Liver (tissue), 9 donors: ENCODE data around the gene MT3. TPM values are rescaled to one million over a fixed set of nuclear protein-coding genes. Genes with fewer than 3 reads are reported as not detected.

ENCODE experiments used
- DNase-seq: peaks from one replicate; pipeline ENCODE4 v3.0.0-alpha.2; 2017; ENCODE audit warnings: low spot score
- H3K27ac ChIP-seq, 2 donors: one replicate each; pipeline ENCODE4 v1.7.0; 2013; ENCODE audit warnings: inconsistent platforms in 2 of 2, low read length in 2 of 2, control low read depth in 1 of 2, low read depth in 1 of 2, mild to moderate bottlenecking in 1 of 2
- H3K27me3 ChIP-seq, 4 donors: one replicate each; pipeline versions ENCODE4 v1.6.1 to v1.7.0; 2013; ENCODE audit warnings: low read length in 3 of 4, inconsistent platforms in 1 of 4, mild to moderate bottlenecking in 1 of 4, moderate library complexity in 1 of 4; ENCODE audit not compliant: control insufficient read depth in 4 of 4, insufficient read depth in 4 of 4
- H3K36me3 ChIP-seq, 4 donors: one replicate each; pipeline versions ENCODE4 v1.6.1 to v1.7.0; 2013; ENCODE audit warnings: low read length in 3 of 4, mild to moderate bottlenecking in 3 of 4, low read depth in 1 of 4, moderate library complexity in 1 of 4; ENCODE audit not compliant: control insufficient read depth in 4 of 4, insufficient read depth in 3 of 4
- H3K4me1 ChIP-seq, 4 donors: one replicate each; pipeline versions ENCODE4 v1.6.1 to v1.7.0; 2013; ENCODE audit warnings: low read length in 3 of 4, mild to moderate bottlenecking in 3 of 4, moderate library complexity in 1 of 4; ENCODE audit not compliant: control insufficient read depth in 4 of 4, insufficient read depth in 4 of 4
- H3K4me3 ChIP-seq, 3 donors: one replicate each; pipeline versions ENCODE4 v1.6.1 to v1.7.0; 2013; ENCODE audit warnings: low read length in 3 of 3, control low read depth in 1 of 3, low read depth in 1 of 3, mild to moderate bottlenecking in 1 of 3
- H3K9ac ChIP-seq, 2 donors: one replicate each; pipeline ENCODE4 v1.7.0; 2013; ENCODE audit warnings: low read length in 2 of 2, mild to moderate bottlenecking in 2 of 2, moderate library complexity in 2 of 2, control low read depth in 1 of 2, low read depth in 1 of 2
- H3K9me3 ChIP-seq, 4 donors: one replicate each; pipeline versions ENCODE4 v1.6.1 to v1.7.0; 2013; ENCODE audit warnings: low read length in 3 of 4; ENCODE audit not compliant: control insufficient read depth in 4 of 4
- ATF3 ChIP-seq: IDR thresholded peaks from 2 replicates; pipeline ENCODE4 v1.6.1; 2016; ENCODE audit warnings: antibody characterized with exemption
- CTCF ChIP-seq: fragments of 150-350 bp; IDR thresholded peaks from 2 replicates; pipeline ENCODE4 v1.5.1; 2017; ENCODE audit warnings: improper control_type of control experiment, low read depth, low read length; ENCODE audit not compliant: missing input control
- EGR1 ChIP-seq, 2 donors: IDR thresholded peaks; 2 replicates each; pipeline ENCODE4 v1.6.1; 2016 to 2018; ENCODE audit warnings: antibody characterized with exemption in 2 of 2, low read depth in 2 of 2
- FOXA1 ChIP-seq: IDR thresholded peaks from 2 replicates; pipeline ENCODE4 v1.6.1; 2016; ENCODE audit warnings: antibody characterized with exemption
- FOXA2 ChIP-seq: IDR thresholded peaks from 2 replicates; pipeline ENCODE4 v1.6.1; 2016; ENCODE audit warnings: antibody characterized with exemption
- GABPA ChIP-seq, 2 donors: IDR thresholded peaks in 1 of 2; conservative IDR thresholded peaks in 1 of 2; 2 replicates each; pipeline ENCODE4 v1.6.1; 2016; ENCODE audit warnings: antibody characterized with exemption in 2 of 2, mild to moderate bottlenecking in 1 of 2, moderate library complexity in 1 of 2
- HNF4A ChIP-seq, 2 donors: conservative IDR thresholded peaks; 2 replicates each; pipeline ENCODE4 v1.6.1; 2016; ENCODE audit warnings: antibody characterized with exemption in 2 of 2, mild to moderate bottlenecking in 2 of 2
- HNF4G ChIP-seq: IDR thresholded peaks from 2 replicates; pipeline ENCODE4 v1.6.1; 2016; ENCODE audit warnings: antibody characterized with exemption
- JUND ChIP-seq, 2 donors: IDR thresholded peaks; 2 replicates each; pipeline ENCODE4 v1.6.1; 2016; ENCODE audit warnings: antibody characterized with exemption in 2 of 2
- MAX ChIP-seq: IDR thresholded peaks from 2 replicates; pipeline ENCODE4 v1.6.1; 2016; ENCODE audit warnings: antibody characterized with exemption
- NR2F2 ChIP-seq: IDR thresholded peaks from 2 replicates; pipeline ENCODE4 v1.6.1; 2016; ENCODE audit warnings: antibody characterized with exemption
- RAD21 ChIP-seq, 2 donors: IDR thresholded peaks; 2 replicates each; pipeline ENCODE4 v1.6.1; 2016; ENCODE audit warnings: antibody characterized with exemption in 2 of 2, mild to moderate bottlenecking in 2 of 2
- REST ChIP-seq: IDR thresholded peaks from 2 replicates; pipeline ENCODE4 v1.6.1; 2016; ENCODE audit warnings: antibody characterized with exemption, mild to moderate bottlenecking
- RXRA ChIP-seq, 2 donors: IDR thresholded peaks; 2 replicates each; pipeline ENCODE4 v1.6.1; 2017 to 2018; ENCODE audit warnings: antibody characterized with exemption in 2 of 2, mild to moderate bottlenecking in 1 of 2
- SP1 ChIP-seq: IDR thresholded peaks from 2 replicates; pipeline ENCODE4 v1.6.1; 2018; ENCODE audit warnings: antibody characterized with exemption, mild to moderate bottlenecking
- TAF1 ChIP-seq: conservative IDR thresholded peaks from 2 replicates; pipeline ENCODE4 v1.6.1; 2016; ENCODE audit warnings: antibody characterized with exemption, mild to moderate bottlenecking
- YY1 ChIP-seq: IDR thresholded peaks from 2 replicates; pipeline ENCODE4 v1.6.1; 2016; ENCODE audit warnings: antibody characterized with exemption, mild to moderate bottlenecking
- ZBTB33 ChIP-seq: IDR thresholded peaks from 2 replicates; pipeline ENCODE4 v1.6.1; 2016; ENCODE audit warnings: antibody characterized with exemption
- WGBS: extraction: QIAGEN DNeasy Blood & Tissue Kit; methylation state at CpG from one replicate; pipeline ENCODE4 v1.1.7; 2013; 5-methylcytosine and 5-hydroxymethylcytosine counted together
- polyA plus RNA-seq, 2 donors: library from polyadenylated mRNA; stranded (reverse) in 1 of 2; unstranded in 1 of 2; fragments of 200-250 nt in 1 of 2; fragments of >200 nt in 1 of 2; fragmentation: Nextera tagmentation in 1 of 2; extraction: Ambion mirVana in 1 of 2; gene quantifications; one replicate each; pipeline versions ENCODE4 v1.2.1 to v1.2.3, GENCODE V29; 2013 to 2015
- total RNA-seq, 2 donors: library from RNA; depleted of rRNA; stranded (reverse); fragments of >200 nt; gene quantifications; one replicate each; pipeline ENCODE4 v1.2.3, GENCODE V29; 2014
- donor health status: healthy.
- donor health status: healthy.
- donor health status: healthy.
- donor health status: healthy.
- donor health status: healthy.

The MT3 gene
- total and polyA plus RNA-seq, 4 donors: not detected

GRCh38 chr16:56635441-56635967 is 46.2 kb downstream of the MT3 start:
- TF ChIP-seq TAF1: no peak
- TF ChIP-seq NR2F2: no peak
- TF ChIP-seq REST: no peak
- TF ChIP-seq RAD21 (IDR thresholded peaks at IDR 0.05): no peak
- TF ChIP-seq ATF3: no peak
- TF ChIP-seq GABPA (IDR thresholded peaks at IDR 0.05 in 1 of 2, conservative IDR thresholded peaks at IDR 0.05 in 1 of 2): no peak
- no peak for TF ChIP-seq JUND (IDR thresholded peaks at IDR 0.05)
- TF ChIP-seq YY1: no peak
- TF ChIP-seq HNF4G: no peak
- TF ChIP-seq RXRA (IDR thresholded peaks at IDR 0.05): no peak
- no peak for TF ChIP-seq MAX
- TF ChIP-seq CTCF: no peak
- no peak for TF ChIP-seq EGR1 (IDR thresholded peaks at IDR 0.05; ENCODE audit: low read depth in 2 of 2)
- H3K9me3 ChIP-seq: no peaks in the 10 kb centered on the region
- H3K27me3 ChIP-seq: no peaks in the 10 kb centered on the region
- peaks cover 0 to 39% (median 14%) of the 10 kb centered on the region in 4 donors for H3K4me1 ChIP-seq
- 65% methylated on average over 40 of the region's 40 CpGs for WGBS
- no peak overlapping the region for H3K9ac ChIP-seq
- no peak overlapping the region for H3K4me3 ChIP-seq
- no peak for DNase-seq
- H3K27ac ChIP-seq: no peak overlapping the region
- H3K36me3 ChIP-seq: no peaks in the 10 kb centered on the region

- H3K4me3 ChIP-seq: no peak overlapping the region
- DNase-seq: no peak
- no peaks in the 10 kb centered on the region for H3K27me3 ChIP-seq
- no peaks in the 10 kb centered on the region for H3K9me3 ChIP-seq
- H3K4me1 ChIP-seq: peaks cover 0 to 32% (median 10%) of the 10 kb centered on the region in 4 donors
- 81% methylated on average over 9 of the region's 9 CpGs for WGBS
- no peaks in the 10 kb centered on the region for H3K36me3 ChIP-seq
- peak overlapping the region in 1 of 2 donors; percentile 87 for H3K27ac ChIP-seq
- no peak overlapping the region for H3K9ac ChIP-seq
- no peak for TF ChIP-seq FOXA1
- no peak for TF ChIP-seq HNF4A (conservative IDR thresholded peaks at IDR 0.05)
- no peak for TF ChIP-seq TAF1
- no peak for TF ChIP-seq ZBTB33
- TF ChIP-seq RXRA (IDR thresholded peaks at IDR 0.05): no peak
- TF ChIP-seq YY1: no peak
- TF ChIP-seq CTCF: no peak
- no peak for TF ChIP-seq ATF3
- TF ChIP-seq NR2F2: no peak
- no peak for TF ChIP-seq MAX
- TF ChIP-seq FOXA2: no peak
- no peak for TF ChIP-seq RAD21 (IDR thresholded peaks at IDR 0.05)
- no peak for TF ChIP-seq EGR1 (IDR thresholded peaks at IDR 0.05; ENCODE audit: low read depth in 2 of 2)
- no peak for TF ChIP-seq JUND (IDR thresholded peaks at IDR 0.05)
- TF ChIP-seq SP1: no peak
Observed at GRCh38 chr16:56636616-56637413, 47.5 kb downstream of the MT3 start.
